ENCODE results near the gene SKIC3.

- no peak for TF ChIP-seq SMC3 (IDR thresholded peaks at IDR 0.05; ENCODE audit: borderline replicate concordance, low read length)
- TF ChIP-seq CHD1 (IDR thresholded peaks at IDR 0.05; ENCODE audit: low read depth, low read length): no peak
- TF ChIP-seq SMAD1 (IDR thresholded peaks at IDR 0.05; ENCODE audit: low read depth, partially characterized antibody): no peak
- TF ChIP-seq, protein P1, sequence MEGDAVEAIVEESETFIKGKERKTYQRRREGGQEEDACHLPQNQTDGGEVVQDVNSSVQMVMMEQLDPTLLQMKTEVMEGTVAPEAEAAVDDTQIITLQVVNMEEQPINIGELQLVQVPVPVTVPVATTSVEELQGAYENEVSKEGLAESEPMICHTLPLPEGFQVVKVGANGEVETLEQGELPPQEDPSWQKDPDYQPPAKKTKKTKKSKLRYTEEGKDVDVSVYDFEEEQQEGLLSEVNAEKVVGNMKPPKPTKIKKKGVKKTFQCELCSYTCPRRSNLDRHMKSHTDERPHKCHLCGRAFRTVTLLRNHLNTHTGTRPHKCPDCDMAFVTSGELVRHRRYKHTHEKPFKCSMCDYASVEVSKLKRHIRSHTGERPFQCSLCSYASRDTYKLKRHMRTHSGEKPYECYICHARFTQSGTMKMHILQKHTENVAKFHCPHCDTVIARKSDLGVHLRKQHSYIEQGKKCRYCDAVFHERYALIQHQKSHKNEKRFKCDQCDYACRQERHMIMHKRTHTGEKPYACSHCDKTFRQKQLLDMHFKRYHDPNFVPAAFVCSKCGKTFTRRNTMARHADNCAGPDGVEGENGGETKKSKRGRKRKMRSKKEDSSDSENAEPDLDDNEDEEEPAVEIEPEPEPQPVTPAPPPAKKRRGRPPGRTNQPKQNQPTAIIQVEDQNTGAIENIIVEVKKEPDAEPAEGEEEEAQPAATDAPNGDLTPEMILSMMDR (IDR thresholded peaks at IDR 0.05 in 2 of 3, conservative IDR thresholded peaks at IDR 0.05 in 1 of 3; ENCODE audit: control insufficient read depth in 2 of 3, extremely low read depth in 1 of 3, insufficient read depth in 1 of 3, low read depth in 3 of 3, low read length in 3 of 3): no peak
Observed at GRCh38 chr5:95564450-95564849, 9.7 kb upstream of the SKIC3 start.
